OCI-LY1 (cell line): ENCODE measurements around the gene ACTL10.

ENCODE experiments used
- H2AFZ ChIP-seq: fragments of 200-600 bp; sonication (generic), shearing (Covaris generic); 2 replicates; pipeline ENCODE4 v1.6.0; 2014; ENCODE audit warnings: antibody characterized with exemption, mild to moderate bottlenecking, low read length
- H3F3A ChIP-seq: fragments of 200-600 bp; sonication (generic), shearing (Covaris generic); 2 replicates; pipeline ENCODE4 v1.6.0; 2014; ENCODE audit warnings: mild to moderate bottlenecking, antibody characterized with exemption, low read length, moderate library complexity; ENCODE audit not compliant: insufficient read depth
- H3K27ac ChIP-seq: fragments of 200-600 bp; sonication (generic); 2 replicates; pipeline ENCODE4 v1.5.1; 2014; ENCODE audit warnings: low read length, mixed run types, mild to moderate bottlenecking, low read depth; ENCODE audit not compliant: poor library complexity, severe bottlenecking
- H3K27me3 ChIP-seq: fragments of 200-600 bp; sonication (generic); 2 replicates; pipeline ENCODE4 v1.6.0; 2014; ENCODE audit warnings: antibody characterized with exemption, mild to moderate bottlenecking, low read length, moderate library complexity; ENCODE audit not compliant: insufficient read depth
- H3K36me3 ChIP-seq: fragments of 200-600 bp; sonication (generic); 2 replicates; pipeline ENCODE4 v1.6.1; 2014; ENCODE audit warnings: mild to moderate bottlenecking, antibody characterized with exemption, low read length, moderate library complexity, mixed read lengths; ENCODE audit not compliant: insufficient read depth
- H3K4me1 ChIP-seq: fragments of 200-600 bp; sonication (generic); 2 replicates; pipeline ENCODE4 v1.5.1; 2014; ENCODE audit warnings: mild to moderate bottlenecking, low read length, moderate library complexity; ENCODE audit not compliant: insufficient read depth, severe bottlenecking
- H3K4me2 ChIP-seq: fragments of 200-600 bp; sonication (generic), shearing (Covaris generic); 2 replicates; pipeline ENCODE4 v1.6.1; 2014; ENCODE audit warnings: low read length
- H3K4me3 ChIP-seq: fragments of 200-600 bp; sonication (generic); 2 replicates; pipeline ENCODE4 v1.5.1; 2014; ENCODE audit warnings: low read length, low read depth, mild to moderate bottlenecking, mixed read lengths; ENCODE audit not compliant: poor library complexity, severe bottlenecking
- H3K79me2 ChIP-seq: fragments of 200-600 bp; shearing (Covaris generic); 2 replicates; pipeline ENCODE4 v1.6.1; 2016; ENCODE audit warnings: mixed run types, low read length, mixed read lengths; ENCODE audit not compliant: insufficient read depth
- H3K9ac ChIP-seq: fragments of 200-600 bp; sonication (generic), shearing (Covaris generic); 2 replicates; pipeline ENCODE4 v1.6.1; 2014; ENCODE audit warnings: mild to moderate bottlenecking, low read length, mixed read lengths
- H3K9me2 ChIP-seq: fragments of 200-600 bp; sonication (generic), shearing (Covaris generic); 2 replicates; pipeline ENCODE4 v1.6.1; 2014; ENCODE audit warnings: low read depth, mild to moderate bottlenecking, low read length, mixed read lengths
- H3K9me3 ChIP-seq: fragments of 200-600 bp; shearing (Covaris generic); 2 replicates; pipeline ENCODE4 v1.6.1; 2014; ENCODE audit warnings: low read length, mixed read lengths
- H4K20me1 ChIP-seq: fragments of 200-600 bp; sonication (generic), shearing (Covaris generic); 2 replicates; pipeline ENCODE4 v1.6.0; 2016; ENCODE audit warnings: mild to moderate bottlenecking, low read length; ENCODE audit not compliant: insufficient read depth
- CTCF ChIP-seq: fragments of 200-600 bp; sonication (generic), shearing (Covaris generic); IDR thresholded peaks from 2 replicates; pipeline ENCODE4 v1.5.1; 2017; ENCODE audit warnings: mild to moderate bottlenecking, antibody characterized with exemption, low read length, moderate library complexity, mixed read lengths
- EZH2 ChIP-seq: fragments of 200-600 bp; sonication (generic), shearing (Covaris generic); IDR thresholded peaks from 2 replicates; pipeline ENCODE4 v1.8.0; 2017; ENCODE audit warnings: borderline replicate concordance, mixed run types, mild to moderate bottlenecking, antibody characterized with exemption, low read length, moderate library complexity, mixed read lengths

Gene ACTL10

GRCh38 chr20:33681728-33682353, 15.1 kb downstream of the ACTL10 start:
- TF ChIP-seq CTCF (no peak), EZH2 (no peak)
- Histone ChIP-seq H3K27ac (peak overlapping the region; percentile 99), H3K9me2 (no peaks in the 10 kb centered on the region), H3K9me3 (no peaks in the 10 kb centered on the region), H3K79me2 (peaks cover 26% of the 10 kb centered on the region), H3K9ac (peak overlapping the region; percentile 62; the same call in 1 of the 2 replicates), H3K4me2 (peak overlapping the region; percentile 60), H3K36me3 (peaks cover 42% of the 10 kb centered on the region), H4K20me1 (no peaks in the 10 kb centered on the region), H3K27me3 (no peaks in the 10 kb centered on the region), H2AFZ (no peak overlapping the region), H3K4me1 (peaks cover 77% of the 10 kb centered on the region), H3F3A (no peaks in the 10 kb centered on the region), H3K4me3 (peak overlapping the region; percentile 37)

DNA sequence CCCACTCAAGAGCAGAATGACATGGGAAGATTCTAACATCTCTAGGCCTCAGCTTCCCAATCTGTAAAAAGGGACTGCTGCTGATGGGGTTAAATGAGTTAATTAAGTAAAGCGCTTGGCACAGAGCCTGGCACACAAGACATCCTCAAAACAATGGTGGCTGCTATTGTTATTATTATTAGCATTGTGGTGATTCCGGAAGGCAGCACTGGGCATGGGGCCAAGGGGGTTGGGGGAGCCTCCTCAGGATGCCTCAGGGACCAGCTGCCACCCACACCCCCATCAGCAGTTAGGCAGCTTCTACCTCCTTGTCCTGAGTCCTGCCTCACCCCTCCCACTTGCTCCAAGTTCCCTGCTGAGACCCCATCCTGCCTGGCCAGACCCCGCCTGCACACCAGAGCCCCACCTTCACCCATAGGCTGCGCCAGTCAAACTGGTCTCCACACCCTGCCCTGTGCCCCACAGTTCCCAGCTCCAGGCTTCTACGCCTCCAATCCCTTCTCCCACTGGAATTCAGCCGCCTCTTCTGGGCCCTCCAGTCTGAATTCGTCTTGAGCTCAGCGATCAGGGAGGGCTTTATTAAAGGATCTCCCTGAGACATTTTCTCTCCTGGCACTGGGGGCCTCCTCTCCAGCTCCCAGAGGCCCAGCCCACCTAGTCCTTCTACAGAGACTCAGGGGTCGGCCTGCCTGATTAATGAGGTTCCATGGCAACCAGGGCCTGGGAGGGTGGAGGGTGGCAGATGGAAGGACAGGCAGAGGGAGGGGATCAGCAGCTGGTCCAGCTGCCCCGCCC, 18.0 kb downstream of the ACTL10 start:
- Histone ChIP-seq H3F3A (no peaks in the 10 kb centered on the region), H3K9me3 (no peaks in the 10 kb centered on the region), H3K27me3 (no peaks in the 10 kb centered on the region), H3K4me3 (peak overlapping the region; percentile 75), H4K20me1 (no peaks in the 10 kb centered on the region), H3K4me2 (peak overlapping the region; percentile 88), H3K27ac (peak overlapping the region; percentile 99), H2AFZ (no peak overlapping the region), H3K9ac (peak overlapping the region; percentile 94), H3K79me2 (peaks cover 26% of the 10 kb centered on the region), H3K36me3 (peaks cover 14% of the 10 kb centered on the region; the same call in 1 of the 2 replicates), H3K4me1 (peaks cover 87% of the 10 kb centered on the region), H3K9me2 (no peaks in the 10 kb centered on the region)
- TF ChIP-seq CTCF, result no peak
- TF ChIP-seq EZH2, result no peak

DNA sequence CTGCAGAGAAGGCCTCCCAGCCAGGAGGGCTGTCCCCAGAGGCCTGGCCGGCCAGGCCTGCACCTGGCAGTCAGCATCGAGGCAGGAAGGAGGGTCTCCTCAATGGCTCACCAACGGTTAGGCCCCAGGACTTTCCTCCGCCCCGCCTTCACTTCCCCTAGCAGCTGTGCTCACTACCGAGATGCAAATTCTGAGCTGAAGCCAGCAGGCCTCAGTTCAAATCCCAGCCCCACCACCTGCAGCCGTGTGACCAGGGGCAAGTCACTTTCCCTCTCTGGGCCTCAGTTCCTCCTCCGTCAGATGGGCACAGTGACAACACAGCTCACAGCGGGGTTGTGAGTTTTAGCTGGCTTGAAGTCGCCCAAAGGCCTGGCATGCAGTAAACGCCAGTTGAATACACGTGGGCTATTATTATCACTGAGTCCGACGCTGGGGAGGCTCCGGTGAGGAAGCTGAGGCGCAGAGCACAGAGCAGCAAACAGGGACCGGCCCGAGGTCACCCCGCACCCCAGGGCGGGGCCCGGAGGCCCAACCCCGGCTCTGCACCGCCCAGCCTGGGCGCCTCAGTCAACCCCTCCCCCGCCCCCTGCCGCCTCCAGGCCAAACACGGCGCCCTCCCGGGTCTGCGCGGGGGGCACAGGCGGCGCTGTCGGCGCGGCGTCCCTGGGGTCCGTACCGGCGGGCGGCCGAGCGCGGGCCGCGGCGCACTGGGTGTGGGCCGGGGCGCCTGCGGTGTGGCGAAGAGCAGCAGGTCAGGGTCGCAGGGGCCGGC, 18.8 kb downstream of the ACTL10 start:
- Histone ChIP-seq H3K9me2 (no peaks in the 10 kb centered on the region), H3K27ac (peak overlapping the region; percentile 99)

More for the DNA sequence above, 18.8 kb downstream of the ACTL10 start:
- Histone ChIP-seq H3K27me3 (no peaks in the 10 kb centered on the region), H3K4me1 (peaks cover 87% of the 10 kb centered on the region), H3K9ac (peak overlapping the region; percentile 94), H3K4me3 (peak overlapping the region; percentile 75), H3K36me3 (peaks cover 8% of the 10 kb centered on the region; the same call in 1 of the 2 replicates), H4K20me1 (no peaks in the 10 kb centered on the region), H3F3A (no peaks in the 10 kb centered on the region), H3K9me3 (no peaks in the 10 kb centered on the region), H2AFZ (no peak overlapping the region), H3K79me2 (peaks cover 26% of the 10 kb centered on the region), H3K4me2 (peak overlapping the region; percentile 88)
- no peak for TF ChIP-seq EZH2
- no peak for TF ChIP-seq CTCF
